Panc1 (cell line): ENCODE data around the gene PLEKHH2. TPM values are rescaled to one million over a fixed set of nuclear protein-coding genes. Genes with fewer than 3 reads are reported as not detected.

ENCODE experiments used
- ATAC-seq: fragments of 200-7000 bp; cut with Tn5 transposase; 2 replicates; pipeline ENCODE4 v1.9.1; 2020; ENCODE audit warnings: mild to moderate bottlenecking, moderate library complexity
- BruUV-seq: library from RNA; stranded (reverse); fragments of 400-500 nt; replicated peaks from 2 replicates; lab custom pipeline; 2021; lab: Mats Ljungman, UMichigan
- CTCF ChIA-PET: fragments of 300-600 bp; sonication (Branson Sonifier 250); formaldehyde crosslinking; loops from one replicate; lab custom pipeline; 2022; ENCODE audit warnings: antibody characterized with exemption; lab: Charles Lee
- POLR2A ChIA-PET: fragments of 300-600 bp; sonication (Branson Sonifier 250); formaldehyde crosslinking; loops from one replicate; lab custom pipeline; 2022; ENCODE audit warnings: antibody characterized with exemption; lab: Charles Lee
- DNase-seq: peaks from one replicate; pipeline ENCODE4 v3.0.0-alpha.2; 2010; ENCODE audit warnings: low read depth, low spot score
- H3K27ac ChIP-seq: 2 replicates; pipeline ENCODE4 v1.5.1; 2011; ENCODE audit warnings: mild to moderate bottlenecking, low read length, inconsistent platforms
- H3K27me3 ChIP-seq: fragments of 200-500 bp; sonication (Bioruptor generic); 2 replicates; pipeline ENCODE4 v1.6.0; 2014; ENCODE audit warnings: low read length, inconsistent platforms; ENCODE audit not compliant: control insufficient read depth, insufficient read depth
- H3K36me3 ChIP-seq: fragments of 200-500 bp; sonication (Bioruptor generic); 2 replicates; pipeline ENCODE4 v1.5.1; 2014; ENCODE audit warnings: inconsistent platforms, mild to moderate bottlenecking, low read length, moderate library complexity; ENCODE audit not compliant: control insufficient read depth, insufficient read depth
- H3K4me1 ChIP-seq: 2 replicates; pipeline ENCODE4 v1.5.1; 2011; ENCODE audit warnings: inconsistent platforms, mild to moderate bottlenecking, low read length, moderate library complexity; ENCODE audit not compliant: control insufficient read depth, insufficient read depth
- H3K4me3 ChIP-seq, 2 experiments: 2 replicates each; pipeline ENCODE4 v1.5.1; 2011 to 2012; ENCODE audit warnings: low read depth in 2 of 2, low read length in 2 of 2, mild to moderate bottlenecking in 2 of 2, inconsistent platforms in 1 of 2, moderate library complexity in 1 of 2
- H3K9me3 ChIP-seq: fragments of 200-500 bp; sonication (Bioruptor generic); 2 replicates; pipeline ENCODE4 v1.5.1; 2014; ENCODE audit warnings: low read depth, mild to moderate bottlenecking, inconsistent platforms, low read length, moderate library complexity; ENCODE audit not compliant: control insufficient read depth, insufficient read depth
- CTCF ChIP-seq: fragments of 450-650 bp; IDR thresholded peaks from 2 replicates; pipeline ENCODE4 v1.5.1; 2017; ENCODE audit warnings: mild to moderate bottlenecking
- POLR2AphosphoS5 ChIP-seq: IDR thresholded peaks from 2 replicates; pipeline ENCODE4 v1.6.1; 2012; ENCODE audit warnings: mild to moderate bottlenecking, low read depth, low read length, moderate library complexity
- REST ChIP-seq, 2 experiments: IDR thresholded peaks; 2 replicates each; pipeline ENCODE4 v1.6.1; 2011 to 2012; ENCODE audit warnings: low read depth in 2 of 2, control low read depth in 1 of 2, low read length in 1 of 2, mild to moderate bottlenecking in 1 of 2, moderate library complexity in 1 of 2; ENCODE audit not compliant: insufficient read depth in 1 of 2
- SIN3A ChIP-seq: IDR thresholded peaks from 2 replicates; pipeline ENCODE4 v1.6.1; 2012; ENCODE audit warnings: low read depth, mild to moderate bottlenecking, low read length, moderate library complexity, borderline replicate concordance; ENCODE audit not compliant: insufficient read depth
- TCF7L2 ChIP-seq: IDR thresholded peaks from 2 replicates; pipeline ENCODE4 v1.6.1; 2011; ENCODE audit warnings: mild to moderate bottlenecking, low read depth, low read length, inconsistent platforms
- in situ Hi-C: cut with HindIII; loops from 2 replicates; pipeline ENCODE4 v1.10.0; 2016; ENCODE audit warnings: low sequenced_read_pairs, low pct_unique_long_range_greater_than_20kb
- intact Hi-C: fragments of 100-400 bp; cut with micrococcal nuclease; formaldehyde crosslinking; loops from one replicate; pipeline ENCODE4 v1.10.0; 2022; ENCODE audit not compliant: unreplicated experiment
- total RNA-seq: library from RNA; stranded (reverse); gene quantifications from one replicate; pipeline ENCODE4 v1.2.1, GENCODE V29; 2021; ENCODE audit not compliant: unreplicated experiment

The PLEKHH2 gene
- total RNA-seq, 1 experiment from 2014 or later: 15.0 TPM

GRCh38 chr2:43794956-43795355 lies 157.9 kb downstream of the PLEKHH2 start:
- intact Hi-C loops: no loop called here
- no peaks in the 10 kb centered on the region for H3K4me1 ChIP-seq
- ChIA-PET POLR2A (interaction anchor here (0.5 kb wide), 1 partner anchor 180 kb away, joined by 3 read pairs; no protein-coding TSS in a partner anchor), CTCF (no interaction called here)
- ATAC-seq (no peak), DNase-seq (no peak)
- BruUV-seq: no TSS peak
- H3K4me3 ChIP-seq: no peak overlapping the region
- no peak for TF ChIP-seq POLR2AphosphoS5
- TF ChIP-seq SIN3A: no peak
- no peak for TF ChIP-seq CTCF
- TF ChIP-seq TCF7L2: no peak
- no peak for TF ChIP-seq REST (IDR thresholded peaks at IDR 0.05; ENCODE audit: insufficient read depth in 1 of 2, low read depth in 2 of 2, low read length in 1 of 2)
- H3K36me3 ChIP-seq: no peaks in the 10 kb centered on the region
- H3K9me3 ChIP-seq: no peaks in the 10 kb centered on the region
- no peaks in the 10 kb centered on the region for H3K27me3 ChIP-seq
- H3K27ac ChIP-seq: no peak overlapping the region
- in situ Hi-C loops: no loop called here

- no peaks in the 10 kb centered on the region for H3K36me3 ChIP-seq
- ATAC-seq (no peak), DNase-seq (no peak)
- no peak overlapping the region for H3K27ac ChIP-seq
- H3K9me3 ChIP-seq: no peaks in the 10 kb centered on the region
- BruUV-seq: no TSS peak
- ChIA-PET CTCF (interaction anchor here (0.6 to 0.7 kb wide), 2 partner anchors 40 to 113 kb away, joined by 3 to 6 read pairs; no protein-coding TSS in a partner anchor), POLR2A (interaction anchor here (0.7 kb wide), 1 partner anchor 15 kb away, joined by 5 read pairs; no protein-coding TSS in a partner anchor)
- intact Hi-C loops (no loop called here), in situ Hi-C loops (no loop called here)
- no peak for TF ChIP-seq SIN3A
- no peak for TF ChIP-seq TCF7L2
- no peak for TF ChIP-seq POLR2AphosphoS5
- TF ChIP-seq REST (IDR thresholded peaks at IDR 0.05; ENCODE audit: insufficient read depth in 1 of 2, low read depth in 2 of 2, low read length in 1 of 2): no peak
- TF ChIP-seq CTCF: no peak
- no peaks in the 10 kb centered on the region for H3K4me1 ChIP-seq
- no peak overlapping the region for H3K4me3 ChIP-seq
- H3K27me3 ChIP-seq: no peaks in the 10 kb centered on the region
These were observed 159.1 kb downstream of the PLEKHH2 start for GRCh38 chr2:43796206-43796605.
